Measurements from ENCODE around the gene C16orf96.
A peak's percentile ranks its signal among the peaks of the same experiment; 100 is the strongest.

C16orf96 gene

DNA sequence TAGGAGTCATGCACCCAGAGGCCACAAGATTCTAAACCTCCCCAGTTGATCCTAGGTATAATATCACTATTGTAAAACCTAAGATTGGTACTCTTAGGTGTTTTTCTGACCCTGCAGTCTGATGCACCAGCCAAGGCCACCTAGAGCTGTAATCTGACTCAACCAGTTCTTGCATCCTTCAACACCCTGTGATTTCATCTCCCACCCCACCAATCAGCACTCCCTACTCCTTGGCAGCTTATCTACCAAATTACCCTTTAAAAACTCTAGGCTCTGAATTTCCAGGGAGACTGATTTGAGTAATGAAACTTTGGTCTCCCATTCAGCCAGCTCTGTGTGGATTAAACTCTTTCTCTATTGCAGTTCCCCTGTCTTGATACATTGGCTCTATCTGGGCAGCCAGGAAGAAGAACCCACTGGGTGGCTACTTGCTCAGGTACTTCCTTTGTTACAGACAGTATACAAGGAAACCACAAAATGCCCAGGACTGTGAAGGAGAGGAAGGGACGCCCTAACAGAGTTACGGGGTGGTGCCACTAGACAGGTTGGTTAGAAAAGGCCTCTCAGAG is 16.3 kb upstream of the C16orf96 start:
- H3K36me3 ChIP-seq (replicated peaks; ENCODE audit: insufficient read depth, low read length), result no peaks in the 10 kb centered on the region
- no peak overlapping the region for H3K4me3 ChIP-seq (ENCODE audit: low read length)
- H2AFZ ChIP-seq (ENCODE audit: low read length), result no peak overlapping the region
- H3K9me3 ChIP-seq (replicated peaks; ENCODE audit: insufficient read depth, low read length), result no peaks in the 10 kb centered on the region
- H3K4me2 ChIP-seq (ENCODE audit: low read depth, low read length), result no peak overlapping the region
- no peaks in the 10 kb centered on the region for H3K27me3 ChIP-seq (replicated peaks; ENCODE audit: insufficient read depth, low read length)
- no peak for DNase-seq
- H3F3A ChIP-seq (ENCODE audit: insufficient read depth, low read length), result 0 out of 2 replicates have a peak, but pooled peaks cover 7% of the 10 kb centered on the region
- no peak for TF ChIP-seq CTCF (IDR thresholded peaks at IDR 0.05; ENCODE audit: low read length)
- TF ChIP-seq EZH2phosphoT487 (IDR thresholded peaks at IDR 0.05; ENCODE audit: low read length), result no peak
- TF ChIP-seq EZH2 (optimal IDR thresholded peaks at IDR 0.05; ENCODE audit: low read depth, low read length), result no peak
- H3K27ac ChIP-seq (ENCODE audit: low read length), result no peak overlapping the region
- H4K20me1 ChIP-seq (ENCODE audit: insufficient read depth, low read length), result no peaks in the 10 kb centered on the region
- peaks cover 37% of the 10 kb centered on the region for H3K79me2 ChIP-seq (ENCODE audit: low read length)
- peaks cover 22% of the 10 kb centered on the region for H3K4me1 ChIP-seq (ENCODE audit: low read length)
- no peak overlapping the region for H3K9ac ChIP-seq (ENCODE audit: low read length)
- no peaks in the 10 kb centered on the region for H3K9me2 ChIP-seq (replicated peaks; ENCODE audit: insufficient read depth, low read length)

GRCh38 chr16:4544473-4544872 is 11.7 kb upstream of the C16orf96 start:
- no peak overlapping the region for H3K4me3 ChIP-seq (ENCODE audit: low read length)
- no peak overlapping the region for H3K9ac ChIP-seq (ENCODE audit: low read length)
- no peaks in the 10 kb centered on the region for H3K36me3 ChIP-seq (replicated peaks; ENCODE audit: insufficient read depth, low read length)
- H3F3A ChIP-seq (ENCODE audit: insufficient read depth, low read length), result no peaks in the 10 kb centered on the region
- TF ChIP-seq CTCF (IDR thresholded peaks at IDR 0.05; ENCODE audit: low read length), result no peak
- no peak for TF ChIP-seq EZH2phosphoT487 (IDR thresholded peaks at IDR 0.05; ENCODE audit: low read length)
- TF ChIP-seq EZH2 (optimal IDR thresholded peaks at IDR 0.05; ENCODE audit: low read depth, low read length), result no peak
- H3K9me2 ChIP-seq (replicated peaks; ENCODE audit: insufficient read depth, low read length), result no peaks in the 10 kb centered on the region
- H4K20me1 ChIP-seq (ENCODE audit: insufficient read depth, low read length), result no peaks in the 10 kb centered on the region
- H3K4me2 ChIP-seq (ENCODE audit: low read depth, low read length), result no peak overlapping the region
- H3K9me3 ChIP-seq (replicated peaks; ENCODE audit: insufficient read depth, low read length), result no peaks in the 10 kb centered on the region
- no peak overlapping the region for H2AFZ ChIP-seq (ENCODE audit: low read length)
- no peaks in the 10 kb centered on the region for H3K79me2 ChIP-seq (ENCODE audit: low read length)
- no peak for DNase-seq
- H3K27me3 ChIP-seq (replicated peaks; ENCODE audit: insufficient read depth, low read length), result no peaks in the 10 kb centered on the region
- H3K27ac ChIP-seq (ENCODE audit: low read length), result no peak overlapping the region
- H3K4me1 ChIP-seq (ENCODE audit: low read length), result no peaks in the 10 kb centered on the region

GRCh38 chr16:4548124-4548523 is 8.0 kb upstream of the C16orf96 start:
- peak; percentile 27 for DNase-seq
- Histone ChIP-seq H3K9me3 (replicated peaks; ENCODE audit: insufficient read depth, low read length) (no peaks in the 10 kb centered on the region), H3K4me3 (ENCODE audit: low read length) (no peak overlapping the region), H3K4me2 (ENCODE audit: low read depth, low read length) (peak overlapping the region; percentile 1; the same call in 1 of the 2 replicates), H3K9me2 (replicated peaks; ENCODE audit: insufficient read depth, low read length) (no peaks in the 10 kb centered on the region), H3K27me3 (replicated peaks; ENCODE audit: insufficient read depth, low read length) (no peaks in the 10 kb centered on the region), H2AFZ (ENCODE audit: low read length) (0 out of 2 replicates have a peak overlapping the region, but pooled peaks have one; percentile 18), H4K20me1 (ENCODE audit: insufficient read depth, low read length) (no peaks in the 10 kb centered on the region), H3K27ac (ENCODE audit: low read length) (no peak overlapping the region), H3F3A (ENCODE audit: insufficient read depth, low read length) (no peaks in the 10 kb centered on the region), H3K36me3 (replicated peaks; ENCODE audit: insufficient read depth, low read length) (no peaks in the 10 kb centered on the region), H3K79me2 (ENCODE audit: low read length) (no peaks in the 10 kb centered on the region), H3K9ac (ENCODE audit: low read length) (no peak overlapping the region), H3K4me1 (ENCODE audit: low read length) (no peaks in the 10 kb centered on the region)
- TF ChIP-seq CTCF (IDR thresholded peaks at IDR 0.05; ENCODE audit: low read length) (no peak), EZH2 (optimal IDR thresholded peaks at IDR 0.05; ENCODE audit: low read depth, low read length) (no peak), EZH2phosphoT487 (IDR thresholded peaks at IDR 0.05; ENCODE audit: low read length) (no peak)

All from MM.1S (cell line).